H9 (cell line): ENCODE data around the gene CLIC6. TPM values are rescaled to one million over a fixed set of nuclear protein-coding genes. Genes with fewer than 3 reads are reported as not detected.

Experiments
- DNase-seq: peaks from one replicate; pipeline ENCODE4 v3.0.0-alpha.2; 2017
- H2AFZ ChIP-seq: one replicate; pipeline ENCODE4 v1.6.1; 2013; ENCODE audit warnings: mild to moderate bottlenecking, low read length, control low read depth, moderate library complexity
- H2AK5ac ChIP-seq: 2 replicates; pipeline ENCODE4 v1.6.1; 2013; ENCODE audit warnings: low read length, control low read depth, mixed read lengths; ENCODE audit not compliant: insufficient read length
- H2BK120ac ChIP-seq: one replicate; pipeline ENCODE4 v1.6.1; 2013; ENCODE audit warnings: low read depth, mild to moderate bottlenecking, low read length, control low read depth, inconsistent platforms; ENCODE audit not compliant: poor library complexity, severe bottlenecking
- H2BK12ac ChIP-seq: 2 replicates; pipeline ENCODE4 v1.6.1; 2013; ENCODE audit warnings: low read length, control low read depth, mixed read lengths, low read depth; ENCODE audit not compliant: insufficient read length
- H2BK15ac ChIP-seq: 2 replicates; pipeline ENCODE4 v1.6.1; 2013; ENCODE audit warnings: low read depth, low read length, control low read depth
- H2BK20ac ChIP-seq: one replicate; pipeline ENCODE4 v1.6.1; 2013; ENCODE audit warnings: low read depth, mild to moderate bottlenecking, low read length, control low read depth, inconsistent platforms; ENCODE audit not compliant: poor library complexity, severe bottlenecking
- H2BK5ac ChIP-seq: 2 replicates; pipeline ENCODE4 v1.6.1; 2013; ENCODE audit warnings: low read length, control low read depth, mixed read lengths; ENCODE audit not compliant: insufficient read length
- H3K14ac ChIP-seq: 2 replicates; pipeline ENCODE4 v1.6.1; 2013; ENCODE audit warnings: low read length, control low read depth; ENCODE audit not compliant: insufficient read depth
- H3K18ac ChIP-seq: 2 replicates; pipeline ENCODE4 v1.6.1; 2013; ENCODE audit warnings: low read depth, mild to moderate bottlenecking, mixed read lengths, low read length, control low read depth; ENCODE audit not compliant: insufficient read length
- H3K23ac ChIP-seq: 2 replicates; pipeline ENCODE4 v1.6.1; 2013; ENCODE audit warnings: low read length, control low read depth, mixed read lengths, low read depth; ENCODE audit not compliant: insufficient read length
- H3K23me2 ChIP-seq: 2 replicates; pipeline ENCODE4 v1.6.1; 2013; ENCODE audit warnings: low read depth, mild to moderate bottlenecking, mixed read lengths, low read length, control low read depth; ENCODE audit not compliant: insufficient read length, poor library complexity, severe bottlenecking
- H3K27ac ChIP-seq: 2 replicates; pipeline ENCODE4 v1.5.1; 2013; ENCODE audit warnings: low read length, control low read depth, mixed read lengths, low read depth; ENCODE audit not compliant: insufficient read length
- H3K27me3 ChIP-seq: 2 replicates; pipeline ENCODE4 v1.6.1; 2013; ENCODE audit warnings: low read length, control low read depth, inconsistent platforms; ENCODE audit not compliant: insufficient read depth
- H3K4ac ChIP-seq: 2 replicates; pipeline ENCODE4 v1.6.1; 2013; ENCODE audit warnings: low read depth, mild to moderate bottlenecking, control low read depth, inconsistent platforms, low read length, moderate library complexity
- H3K4me1 ChIP-seq: 2 replicates; pipeline ENCODE4 v1.6.1; 2013; ENCODE audit warnings: low read length, control low read depth, inconsistent platforms; ENCODE audit not compliant: insufficient read depth
- H3K4me2 ChIP-seq: 2 replicates; pipeline ENCODE4 v1.6.1; 2013; ENCODE audit warnings: low read length, control low read depth, mixed read lengths; ENCODE audit not compliant: insufficient read length, insufficient read depth
- H3K56ac ChIP-seq: 2 replicates; pipeline ENCODE4 v1.6.1; 2013; ENCODE audit warnings: low read depth, mild to moderate bottlenecking, mixed read lengths, low read length, control low read depth; ENCODE audit not compliant: insufficient read length
- H3K79me1 ChIP-seq: 2 replicates; pipeline ENCODE4 v1.6.1; 2013; ENCODE audit warnings: low read depth, mild to moderate bottlenecking, moderate library complexity, low read length, control low read depth, inconsistent platforms; ENCODE audit not compliant: insufficient read depth, poor library complexity, severe bottlenecking
- H3K79me2 ChIP-seq: 2 replicates; pipeline ENCODE4 v1.6.1; 2013; ENCODE audit warnings: low read length, control low read depth, inconsistent platforms; ENCODE audit not compliant: insufficient read depth
- H3K9ac ChIP-seq: 2 replicates; pipeline ENCODE4 v1.6.1; 2013; ENCODE audit warnings: low read length, control low read depth, mixed read lengths; ENCODE audit not compliant: insufficient read length; ENCODE audit errors: extremely low read depth
- H3K9me3 ChIP-seq: one replicate; pipeline ENCODE4 v1.6.1; 2013; ENCODE audit warnings: low read depth, low read length, inconsistent platforms; ENCODE audit not compliant: control insufficient read depth
- H3T11ph ChIP-seq: one replicate; pipeline ENCODE4 v1.6.1; 2013; ENCODE audit warnings: mild to moderate bottlenecking, low read length, control low read depth, inconsistent platforms
- H4K20me1 ChIP-seq: one replicate; pipeline ENCODE4 v1.6.1; 2013; ENCODE audit not compliant: control insufficient read depth, insufficient read length, insufficient read depth
- H4K5ac ChIP-seq: 2 replicates; pipeline ENCODE4 v1.6.1; 2013; ENCODE audit warnings: low read depth, mild to moderate bottlenecking, mixed read lengths, low read length, control low read depth; ENCODE audit not compliant: insufficient read length
- H4K8ac ChIP-seq: replicated peaks from 2 replicates; pipeline ENCODE4 v1.6.1; 2013; ENCODE audit warnings: low read length, control low read depth, mixed read lengths, low read depth; ENCODE audit not compliant: insufficient read length
- H4K91ac ChIP-seq: 2 replicates; pipeline ENCODE4 v1.6.1; 2013; ENCODE audit warnings: low read depth, mild to moderate bottlenecking, moderate library complexity, mixed read lengths, low read length, control low read depth; ENCODE audit not compliant: insufficient read length
- H3K27ac Mint-ChIP-seq, 3 experiments: 2 replicates in 2 of 3; 3 replicates in 1 of 3; pipeline ENCODE4 v1.8.0; 2020 to 2021; ENCODE audit warnings: mixed read lengths in 3 of 3, mild to moderate bottlenecking in 1 of 3, moderate library complexity in 1 of 3
- H3K27me3 Mint-ChIP-seq: 2 replicates; pipeline ENCODE4 v1.8.0; 2021; ENCODE audit warnings: low read depth, mild to moderate bottlenecking, moderate library complexity, mixed read lengths
- H3K36me3 Mint-ChIP-seq, 3 experiments: 2 replicates in 2 of 3; 3 replicates in 1 of 3; pipeline ENCODE4 v1.8.0; 2020 to 2021; ENCODE audit warnings: low read depth in 3 of 3, mixed read lengths in 3 of 3; ENCODE audit not compliant: insufficient read depth in 1 of 3
- H3K4me1 Mint-ChIP-seq, 2 experiments: 2 replicates each; pipeline ENCODE4 v1.8.0; 2020; ENCODE audit warnings: mixed read lengths in 2 of 2
- H3K4me3 Mint-ChIP-seq, 2 experiments: 2 replicates in 1 of 2; 3 replicates in 1 of 2; pipeline ENCODE4 v1.8.0; 2020 to 2021; ENCODE audit warnings: mild to moderate bottlenecking in 2 of 2, mixed read lengths in 2 of 2, moderate library complexity in 1 of 2
- H3K9me3 Mint-ChIP-seq, 2 experiments: 2 replicates in 1 of 2; 3 replicates in 1 of 2; pipeline ENCODE4 v1.8.0; 2020; ENCODE audit warnings: mild to moderate bottlenecking in 2 of 2, mixed read lengths in 2 of 2, moderate library complexity in 1 of 2
- CTCF ChIP-seq: fragments of 200-600 bp; sonication (generic); conservative IDR thresholded peaks from 3 replicates; pipeline ENCODE4 v1.8.0; 2021; ENCODE audit warnings: antibody characterized with exemption, mild to moderate bottlenecking
- WGBS: extraction: QIAGEN DNeasy Blood & Tissue Kit; methylation state at CpG from one replicate; pipeline ENCODE4 v1.1.7; 2013; ENCODE audit warnings: missing lambda C conversion rate, low lambda C conversion rate, mixed read lengths; ENCODE audit not compliant: insufficient read length; ENCODE audit errors: extremely low coverage; 5-methylcytosine and 5-hydroxymethylcytosine counted together
- total RNA-seq: library from RNA; stranded (reverse); gene quantifications from 2 replicates; pipeline ENCODE4 v1.2.1, GENCODE V29; 2021

CLIC6 gene
- total RNA-seq, 1 experiment from 2014 or later, result 1.3 TPM

GRCh38 chr21:34730756-34731445 is 62.1 kb downstream of the CLIC6 start:
- Histone ChIP-seq H3K79me2 (no peaks in the 10 kb centered on the region), H3K4me1 (no peaks in the 10 kb centered on the region), H3K4ac (no peak overlapping the region), H2BK12ac (no peak overlapping the region), H2BK5ac (no peak overlapping the region), H3T11ph (no peak overlapping the region), H3K56ac (no peak overlapping the region), H4K5ac (no peak overlapping the region), H2AK5ac (no peak overlapping the region), H2BK15ac (no peak overlapping the region), H3K27ac (no peak overlapping the region), H3K79me1 (no peaks in the 10 kb centered on the region), H3K23me2 (no peaks in the 10 kb centered on the region), H3K23ac (no peak overlapping the region), H4K8ac (no peak overlapping the region), H3K9ac (no peak overlapping the region), H2BK20ac (no peak overlapping the region), H3K14ac (no peak overlapping the region), H4K91ac (no peak overlapping the region), H3K27me3 (no peaks in the 10 kb centered on the region), H2AFZ (no peak overlapping the region), H3K9me3 (no peaks in the 10 kb centered on the region), H2BK120ac (no peak overlapping the region), H4K20me1 (no peaks in the 10 kb centered on the region), H3K4me2 (no peak overlapping the region), H3K18ac (no peak overlapping the region)
- no peak overlapping the region for H3K4me3 Mint-ChIP-seq
- peaks cover 0 to 3% of the 10 kb centered on the region in 2 experiments; a peak in 2 of 5 replicates for H3K9me3 Mint-ChIP-seq
- no peak for TF ChIP-seq CTCF
- peaks cover 5% of the 10 kb centered on the region; the same call in 1 of the 2 replicates for H3K27me3 Mint-ChIP-seq
- no peak overlapping the region for H3K27ac Mint-ChIP-seq
- WGBS, result no CpG with 5 or more reads among the region's 5 CpGs
- DNase-seq, result no peak
- no peaks in the 10 kb centered on the region for H3K36me3 Mint-ChIP-seq
- H3K4me1 Mint-ChIP-seq, result peaks cover 6 to 7% of the 10 kb centered on the region in 2 experiments
